NB4 (cell line): ENCODE measurements around the gene ITPK1.

Source experiments
- POLR2A ChIP-seq: IDR thresholded peaks from 2 replicates; pipeline ENCODE4 v1.6.1; 2011; ENCODE audit warnings: mild to moderate bottlenecking; ENCODE audit not compliant: insufficient read length; ENCODE audit errors: extremely low read depth
- TF ChIP-seq, protein P1 (sequence below): IDR thresholded peaks from one replicate; pipeline ENCODE4 v1.5.1; 2012; ENCODE audit warnings: low read depth, low read length

DNA sequence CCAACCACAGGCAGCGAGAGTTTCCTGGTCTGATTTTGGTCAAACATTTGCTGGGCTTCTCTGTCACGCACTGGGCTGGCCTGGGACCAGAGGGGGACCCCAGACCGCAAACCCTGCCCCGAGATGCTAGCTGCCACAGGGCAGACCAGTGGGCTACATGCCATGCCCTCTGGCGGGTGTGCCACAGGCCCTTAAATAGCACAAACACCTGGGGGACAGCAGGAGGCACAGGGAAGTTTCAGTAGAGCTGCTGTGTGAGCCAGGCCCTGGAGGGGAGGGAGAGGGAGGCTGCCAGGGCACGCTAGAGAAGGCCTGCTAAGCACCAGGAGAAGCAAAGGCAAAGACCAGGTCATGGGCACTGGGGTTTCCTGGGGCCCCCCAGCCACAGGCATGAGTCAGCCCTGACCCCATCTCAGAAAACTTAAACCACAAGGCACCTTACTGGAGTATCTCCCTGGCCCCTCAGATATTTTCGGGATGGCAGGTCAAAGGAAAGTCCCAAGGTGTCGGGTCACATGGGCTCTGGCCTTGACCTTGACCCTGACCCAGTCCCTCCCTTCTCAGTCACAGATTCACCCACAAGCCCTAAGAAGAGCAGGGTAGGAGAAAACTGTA, 29.2 kb downstream of the ITPK1 start:
- TF ChIP-seq, protein P1, sequence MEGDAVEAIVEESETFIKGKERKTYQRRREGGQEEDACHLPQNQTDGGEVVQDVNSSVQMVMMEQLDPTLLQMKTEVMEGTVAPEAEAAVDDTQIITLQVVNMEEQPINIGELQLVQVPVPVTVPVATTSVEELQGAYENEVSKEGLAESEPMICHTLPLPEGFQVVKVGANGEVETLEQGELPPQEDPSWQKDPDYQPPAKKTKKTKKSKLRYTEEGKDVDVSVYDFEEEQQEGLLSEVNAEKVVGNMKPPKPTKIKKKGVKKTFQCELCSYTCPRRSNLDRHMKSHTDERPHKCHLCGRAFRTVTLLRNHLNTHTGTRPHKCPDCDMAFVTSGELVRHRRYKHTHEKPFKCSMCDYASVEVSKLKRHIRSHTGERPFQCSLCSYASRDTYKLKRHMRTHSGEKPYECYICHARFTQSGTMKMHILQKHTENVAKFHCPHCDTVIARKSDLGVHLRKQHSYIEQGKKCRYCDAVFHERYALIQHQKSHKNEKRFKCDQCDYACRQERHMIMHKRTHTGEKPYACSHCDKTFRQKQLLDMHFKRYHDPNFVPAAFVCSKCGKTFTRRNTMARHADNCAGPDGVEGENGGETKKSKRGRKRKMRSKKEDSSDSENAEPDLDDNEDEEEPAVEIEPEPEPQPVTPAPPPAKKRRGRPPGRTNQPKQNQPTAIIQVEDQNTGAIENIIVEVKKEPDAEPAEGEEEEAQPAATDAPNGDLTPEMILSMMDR = no peak
- no peak for TF ChIP-seq POLR2A
